ENCODE data around the gene TRIM26. TPM values are rescaled to one million over a fixed set of nuclear protein-coding genes. Genes with fewer than 3 reads are reported as not detected.

Gene TRIM26
- total and polyA plus RNA-seq, 2 donors (not counting 3 experiments of a cell fraction or from before 2014, with no cell fraction given), result 30.4 to 34.5 TPM

GRCh38 chr6:30164714-30165113, 48.5 kb downstream of the TRIM26 start:
- BruUV-seq (replicated peaks), result no TSS peak
- POLR2A ChIA-PET, result no interaction called here

More at GRCh38 chr6:30164714-30165113, 48.5 kb downstream of the TRIM26 start:
- H3K9me1 ChIP-seq (replicated peaks; ENCODE audit: control insufficient read depth, extremely low read depth, insufficient read depth, low read length), result no peaks in the 10 kb centered on the region
- H2AFZ ChIP-seq (ENCODE audit: low read depth, low read length), result no peak overlapping the region
- H3K4me3 ChIP-seq (replicated peaks in 1 of 3; ENCODE audit: insufficient read depth in 1 of 3, low read depth in 1 of 3, low read length in 3 of 3), result no peak overlapping the region
- no peaks in the 10 kb centered on the region for H4K20me1 ChIP-seq (replicated peaks; ENCODE audit: control insufficient read depth, extremely low read depth, insufficient read depth, low read length)
- CTCF ChIA-PET, result no interaction called here
- no peaks in the 10 kb centered on the region for H3K9me3 ChIP-seq (replicated peaks; ENCODE audit: control insufficient read depth, insufficient read depth, low read length)
- no peaks in the 10 kb centered on the region for H3K79me2 ChIP-seq (ENCODE audit: control insufficient read depth, insufficient read depth, low read length)
- DNase-seq (ENCODE audit: low read depth, low spot score) (no peak), FAIRE-seq (no peak)
- H3K27ac ChIP-seq (ENCODE audit: insufficient read depth, low read depth, low read length), result no peak overlapping the region
- H3K4me2 ChIP-seq (ENCODE audit: insufficient read depth, low read length), result no peak overlapping the region
- dilution Hi-C loops (cut with MboI; ENCODE audit: extremely low pct_ligation_motif_present, low sequenced_read_pairs) (no loop called here), intact Hi-C loops (cut with micrococcal nuclease) (no loop called here)
- TF ChIP-seq POLR2AphosphoS5 (IDR thresholded peaks at IDR 0.05; ENCODE audit: insufficient read depth, low read depth, low read length) (no peak), EZH2 (IDR thresholded peaks at IDR 0.05; ENCODE audit: borderline replicate concordance, low read depth, low read length, severe bottlenecking) (no peak), GATA2 (IDR thresholded peaks at IDR 0.05; ENCODE audit: insufficient read depth, insufficient read length, low read depth, low read length) (no peak), JUN (IDR thresholded peaks at IDR 0.05; ENCODE audit: borderline replicate concordance, insufficient read depth, insufficient read length, low read depth) (no peak), MYC (IDR thresholded peaks at IDR 0.05; ENCODE audit: low read depth, low read length) (no peak), POLR2A (IDR thresholded peaks at IDR 0.05; ENCODE audit: low read depth, low read length) (no peak), FOS (IDR thresholded peaks at IDR 0.05; ENCODE audit: borderline replicate concordance, insufficient read depth, low read length) (no peak)
- TF ChIP-seq, protein P1, sequence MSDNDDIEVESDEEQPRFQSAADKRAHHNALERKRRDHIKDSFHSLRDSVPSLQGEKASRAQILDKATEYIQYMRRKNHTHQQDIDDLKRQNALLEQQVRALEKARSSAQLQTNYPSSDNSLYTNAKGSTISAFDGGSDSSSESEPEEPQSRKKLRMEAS (IDR thresholded peaks at IDR 0.05; ENCODE audit: insufficient read depth, insufficient read length), result no peak
- TF ChIP-seq, protein P2, sequence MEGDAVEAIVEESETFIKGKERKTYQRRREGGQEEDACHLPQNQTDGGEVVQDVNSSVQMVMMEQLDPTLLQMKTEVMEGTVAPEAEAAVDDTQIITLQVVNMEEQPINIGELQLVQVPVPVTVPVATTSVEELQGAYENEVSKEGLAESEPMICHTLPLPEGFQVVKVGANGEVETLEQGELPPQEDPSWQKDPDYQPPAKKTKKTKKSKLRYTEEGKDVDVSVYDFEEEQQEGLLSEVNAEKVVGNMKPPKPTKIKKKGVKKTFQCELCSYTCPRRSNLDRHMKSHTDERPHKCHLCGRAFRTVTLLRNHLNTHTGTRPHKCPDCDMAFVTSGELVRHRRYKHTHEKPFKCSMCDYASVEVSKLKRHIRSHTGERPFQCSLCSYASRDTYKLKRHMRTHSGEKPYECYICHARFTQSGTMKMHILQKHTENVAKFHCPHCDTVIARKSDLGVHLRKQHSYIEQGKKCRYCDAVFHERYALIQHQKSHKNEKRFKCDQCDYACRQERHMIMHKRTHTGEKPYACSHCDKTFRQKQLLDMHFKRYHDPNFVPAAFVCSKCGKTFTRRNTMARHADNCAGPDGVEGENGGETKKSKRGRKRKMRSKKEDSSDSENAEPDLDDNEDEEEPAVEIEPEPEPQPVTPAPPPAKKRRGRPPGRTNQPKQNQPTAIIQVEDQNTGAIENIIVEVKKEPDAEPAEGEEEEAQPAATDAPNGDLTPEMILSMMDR (IDR thresholded peaks at IDR 0.05; ENCODE audit: extremely low read depth in 1 of 2, insufficient read depth in 1 of 2, low read depth in 1 of 2, low read length in 2 of 2), result no peak
- no peaks in the 10 kb centered on the region for H3K36me3 ChIP-seq (ENCODE audit: control insufficient read depth in 2 of 2, extremely low read depth in 1 of 2, insufficient read depth in 2 of 2, low read length in 2 of 2)
- H3K9ac ChIP-seq (replicated peaks; ENCODE audit: extremely low read depth, insufficient read depth, low read length), result no peak overlapping the region
- H3K4me1 ChIP-seq (ENCODE audit: control insufficient read depth, extremely low read depth, insufficient read depth, low read length), result no peaks in the 10 kb centered on the region
- peaks cover 23 to 30% of the 10 kb centered on the region in 2 experiments for H3K27me3 ChIP-seq (ENCODE audit: control insufficient read depth in 2 of 2, insufficient read depth in 2 of 2, low read length in 2 of 2)
